ENCODE measurements around the gene IRAG1. TPM values are rescaled to one million over a fixed set of nuclear protein-coding genes. Genes with fewer than 3 reads are reported as not detected.

IRAG1 gene
- total and polyA plus RNA-seq, 2 of the 13 experiments (the other 11 are each of a cell fraction or from before 2014, with no cell fraction given), result 0.13 to 0.20 TPM

- TF ChIP-seq ZNF800 (CRISPR knock-in tag; IDR thresholded peaks at IDR 0.05) (no peak), HOMEZ (CRISPR knock-in tag; IDR thresholded peaks at IDR 0.05; ENCODE audit: low read depth) (no peak), ZNF644 (CRISPR knock-in tag; IDR thresholded peaks at IDR 0.05; ENCODE audit: low read depth) (0 out of 2 replicates have a peak, but pooled peaks have one; percentile 23), NONO (IDR thresholded peaks at IDR 0.05) (no peak), NONO (CRISPR knock-in tag; conservative IDR thresholded peaks at IDR 0.05) (no peak), NR2F6 (IDR thresholded peaks at IDR 0.05) (peak; percentile 75), NR2F6 (CRISPR knock-in tag; IDR thresholded peaks at IDR 0.05) (peak; percentile 75; the same call in 1 of the 2 replicates), ZNF251 (CRISPR knock-in tag; IDR thresholded peaks at IDR 0.05) (no peak), NFYC (CRISPR knock-in tag; IDR thresholded peaks at IDR 0.05) (no peak), ISL2 (CRISPR knock-in tag; IDR thresholded peaks at IDR 0.05) (0 out of 2 replicates have a peak, but pooled peaks have one; percentile 22), CBX1 (IDR thresholded peaks at IDR 0.05; ENCODE audit: low read depth) (no peak), FIP1L1 (IDR thresholded peaks at IDR 0.05; ENCODE audit: borderline replicate concordance, insufficient read depth, low read depth, low read length) (no peak), TCF7 (IDR thresholded peaks at IDR 0.05; ENCODE audit: low read depth) (peak; percentile 93), NCOA2 (CRISPR knock-in tag; IDR thresholded peaks at IDR 0.05) (peak; percentile 60; the same call in 1 of the 2 replicates), CEBPG (CRISPR knock-in tag; IDR thresholded peaks at IDR 0.05) (peak; percentile 66), CEBPB (IDR thresholded peaks at IDR 0.05; ENCODE audit: borderline replicate concordance, low read depth, low read length) (peak; percentile 64; the same call in 1 of the 2 replicates), ZSCAN5A (CRISPR knock-in tag; IDR thresholded peaks at IDR 0.05; ENCODE audit: borderline replicate concordance) (no peak), TEAD3 (CRISPR knock-in tag; optimal IDR thresholded peaks at IDR 0.05; ENCODE audit: borderline replicate concordance) (peak; percentile 54), RXRA (CRISPR knock-in tag; IDR thresholded peaks at IDR 0.05) (peak; percentile 70; the same call in 1 of the 2 replicates), ATF3 (CRISPR knock-in tag; IDR thresholded peaks at IDR 0.05) (peak; percentile 92), MAFF (IDR thresholded peaks at IDR 0.05; ENCODE audit: low read depth, low read length) (no peak), ZNF362 (CRISPR knock-in tag; IDR thresholded peaks at IDR 0.05; ENCODE audit: borderline replicate concordance) (peak; percentile 57; the same call in 1 of the 2 replicates), KAT8 (CRISPR knock-in tag; IDR thresholded peaks at IDR 0.05) (peak; percentile 40; the same call in 1 of the 2 replicates), KLF16 (CRISPR knock-in tag; IDR thresholded peaks at IDR 0.05) (0 out of 4 replicates have a peak, but pooled peaks of 1 of the 2 experiments have one; percentile 31), RBAK (CRISPR knock-in tag; IDR thresholded peaks at IDR 0.05) (no peak)
These were observed 34.0 kb downstream of the IRAG1 start (continued) for GRCh38 chr11:10659339-10660216.
